Measurements from ENCODE around the gene MRPL55. TPM values are rescaled to one million over a fixed set of nuclear protein-coding genes. Genes with fewer than 3 reads are reported as not detected.

MRPL55 gene
- total RNA-seq, 1 donor from 2014 or later: 43.2 TPM

DNA sequence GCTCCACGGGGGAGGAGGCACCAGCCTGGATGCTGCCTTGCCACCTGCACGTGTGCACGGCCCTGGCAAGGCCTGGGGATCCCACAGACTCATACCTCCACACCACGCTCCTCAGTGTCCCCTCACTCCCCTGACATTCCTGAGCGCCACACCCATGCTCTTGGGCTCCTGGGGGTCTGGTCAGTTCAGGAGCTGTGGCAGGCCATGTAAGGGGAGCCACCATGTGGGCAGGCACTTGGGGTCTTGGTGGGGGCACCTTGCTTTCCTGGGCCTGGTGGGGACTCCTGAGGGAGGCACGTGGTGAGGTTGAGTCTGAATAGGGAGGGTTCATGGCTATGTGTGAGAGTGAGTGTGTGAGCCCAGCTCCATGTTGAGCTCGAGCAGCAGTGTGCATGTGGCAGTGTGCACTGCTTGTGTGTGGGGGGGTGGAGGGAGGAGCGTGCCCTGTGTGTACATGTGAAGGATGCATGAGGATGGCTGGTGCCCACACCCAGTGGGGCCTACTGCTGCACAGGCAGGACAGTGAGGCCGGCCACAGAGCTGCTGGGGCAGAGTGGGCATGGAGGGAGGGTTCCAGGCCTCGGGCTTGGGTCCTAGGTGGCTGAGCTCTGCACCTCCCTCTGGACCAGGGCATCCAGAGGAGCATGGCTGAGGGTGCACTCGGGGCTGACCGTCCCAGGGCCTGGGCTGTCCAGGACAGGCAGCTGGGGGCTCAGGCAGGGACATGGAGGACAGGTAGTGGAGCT lies 42.3 kb upstream of the MRPL55 start:
- Histone ChIP-seq H3K36me3 (ENCODE audit: control insufficient read depth, insufficient read depth, low read length) (peaks cover 10% of the 10 kb centered on the region), H3K27me3 (ENCODE audit: control insufficient read depth, insufficient read depth, low read length) (no peaks in the 10 kb centered on the region), H3K4me3 (ENCODE audit: low read depth, low read length) (no peak overlapping the region)
- TF ChIP-seq, protein P1, sequence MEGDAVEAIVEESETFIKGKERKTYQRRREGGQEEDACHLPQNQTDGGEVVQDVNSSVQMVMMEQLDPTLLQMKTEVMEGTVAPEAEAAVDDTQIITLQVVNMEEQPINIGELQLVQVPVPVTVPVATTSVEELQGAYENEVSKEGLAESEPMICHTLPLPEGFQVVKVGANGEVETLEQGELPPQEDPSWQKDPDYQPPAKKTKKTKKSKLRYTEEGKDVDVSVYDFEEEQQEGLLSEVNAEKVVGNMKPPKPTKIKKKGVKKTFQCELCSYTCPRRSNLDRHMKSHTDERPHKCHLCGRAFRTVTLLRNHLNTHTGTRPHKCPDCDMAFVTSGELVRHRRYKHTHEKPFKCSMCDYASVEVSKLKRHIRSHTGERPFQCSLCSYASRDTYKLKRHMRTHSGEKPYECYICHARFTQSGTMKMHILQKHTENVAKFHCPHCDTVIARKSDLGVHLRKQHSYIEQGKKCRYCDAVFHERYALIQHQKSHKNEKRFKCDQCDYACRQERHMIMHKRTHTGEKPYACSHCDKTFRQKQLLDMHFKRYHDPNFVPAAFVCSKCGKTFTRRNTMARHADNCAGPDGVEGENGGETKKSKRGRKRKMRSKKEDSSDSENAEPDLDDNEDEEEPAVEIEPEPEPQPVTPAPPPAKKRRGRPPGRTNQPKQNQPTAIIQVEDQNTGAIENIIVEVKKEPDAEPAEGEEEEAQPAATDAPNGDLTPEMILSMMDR (IDR thresholded peaks at IDR 0.05; ENCODE audit: insufficient read depth, low read length, severe bottlenecking): no peak
- FAIRE-seq (no peak), DNase-seq (ENCODE audit: low read depth) (no peak)

DNA sequence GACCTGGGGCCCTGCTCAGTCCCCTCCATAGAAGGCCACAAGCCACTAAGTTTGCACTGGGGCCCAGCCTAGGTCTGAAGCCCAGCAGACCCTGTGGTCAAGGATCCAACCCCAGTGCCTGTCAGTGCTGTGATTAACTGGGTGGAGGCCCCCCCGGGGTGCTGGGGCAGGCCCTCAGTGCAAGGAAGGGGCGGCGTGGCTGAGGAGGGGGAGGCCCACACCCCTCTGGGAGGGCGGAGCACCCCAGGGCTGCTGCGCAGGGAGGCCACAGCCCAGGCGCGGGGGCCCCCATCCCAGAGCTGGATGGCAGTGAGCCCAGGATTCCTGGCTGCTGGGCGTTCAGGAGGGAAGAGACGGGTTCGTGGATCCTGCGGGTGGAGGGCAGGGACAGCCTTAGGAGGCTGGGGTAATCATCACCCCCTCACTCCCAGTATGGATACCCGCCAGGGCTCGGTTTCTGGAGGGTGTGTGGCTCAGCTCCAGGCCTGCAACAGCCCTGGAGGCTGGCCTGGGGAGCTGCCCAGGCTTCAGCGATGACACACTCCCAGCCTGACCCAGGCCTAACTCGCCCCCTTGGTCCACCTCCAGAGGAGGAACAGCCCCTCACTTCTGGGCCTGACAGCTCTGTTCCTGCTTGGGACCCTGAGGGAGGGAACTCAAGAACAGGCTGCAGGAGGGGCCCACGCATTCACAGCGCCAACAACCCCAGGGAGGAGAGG lies 41.5 kb upstream of the MRPL55 start:
- H3K4me3 ChIP-seq (ENCODE audit: low read depth, low read length): no peak overlapping the region
- TF ChIP-seq, protein P1 (IDR thresholded peaks at IDR 0.05; ENCODE audit: insufficient read depth, low read length, severe bottlenecking): no peak

DNA sequence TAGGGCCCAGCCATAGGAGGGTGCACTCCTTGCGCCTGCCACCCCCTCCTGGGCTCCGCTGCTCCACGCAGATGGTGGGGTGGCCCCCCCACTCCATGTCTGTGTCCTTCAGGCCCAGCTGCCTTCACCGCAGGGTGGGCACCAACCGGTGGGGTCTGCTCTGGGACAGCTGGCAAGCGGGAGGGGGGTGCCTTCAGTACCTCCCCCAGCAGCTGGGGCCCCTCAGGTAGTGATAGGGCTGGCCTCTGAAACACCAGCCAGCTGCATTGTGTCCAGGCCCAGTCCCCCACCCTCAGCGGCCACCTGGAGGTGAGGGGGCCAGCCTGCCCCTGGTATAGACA lies 41.0 kb upstream of the MRPL55 start:
- DNase-seq (ENCODE audit: low read depth) (no peak), FAIRE-seq (no peak)
- Histone ChIP-seq H3K36me3 (ENCODE audit: control insufficient read depth, insufficient read depth, low read length) (peaks cover 17% of the 10 kb centered on the region), H3K4me3 (ENCODE audit: low read depth, low read length) (no peak overlapping the region), H3K27me3 (ENCODE audit: control insufficient read depth, insufficient read depth, low read length) (no peaks in the 10 kb centered on the region)
- TF ChIP-seq, protein P1 (IDR thresholded peaks at IDR 0.05; ENCODE audit: insufficient read depth, low read length, severe bottlenecking): no peak

More for the DNA sequence above, 41.5 kb upstream of the MRPL55 start:
- peaks cover 15% of the 10 kb centered on the region for H3K36me3 ChIP-seq (ENCODE audit: control insufficient read depth, insufficient read depth, low read length)
- no peaks in the 10 kb centered on the region for H3K27me3 ChIP-seq (ENCODE audit: control insufficient read depth, insufficient read depth, low read length)
- FAIRE-seq (no peak), DNase-seq (ENCODE audit: low read depth) (no peak)

DNA sequence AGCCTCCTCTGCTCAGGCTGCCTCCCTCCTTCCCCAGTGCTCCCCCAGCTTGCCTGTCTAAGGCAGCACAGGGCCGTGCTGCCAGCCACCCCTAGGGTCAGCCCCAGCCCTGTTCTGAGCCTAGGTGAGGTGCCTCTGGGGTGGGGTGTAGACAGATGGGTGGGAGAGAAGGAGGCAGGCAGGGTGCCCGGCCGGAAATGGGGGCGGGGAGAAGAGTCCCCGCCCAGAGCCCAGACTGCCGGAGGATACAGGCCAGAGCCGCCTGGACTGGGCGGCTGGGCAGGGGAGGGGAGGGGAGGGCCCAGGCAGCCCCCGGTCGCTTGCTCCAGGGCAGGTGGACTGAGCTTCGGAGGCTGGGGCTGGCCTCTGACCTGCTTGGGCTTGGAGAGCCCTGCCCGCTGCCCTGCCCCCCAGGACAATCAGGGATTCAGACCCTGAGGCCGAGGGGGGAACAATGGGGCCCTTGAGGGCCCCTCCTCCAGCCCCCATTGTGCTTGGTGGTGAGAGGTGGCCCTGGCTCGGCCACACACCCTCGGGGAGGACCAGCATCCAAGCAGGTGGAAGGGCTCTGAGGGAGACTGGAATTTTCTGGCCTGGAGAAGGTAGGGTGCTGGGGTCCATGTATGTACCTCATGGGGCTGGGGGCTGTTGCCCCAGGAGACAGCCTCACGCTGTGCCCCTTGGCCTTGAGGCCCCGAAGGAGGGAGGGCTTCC lies 40.5 kb upstream of the MRPL55 start, which contains the start of gene GJC2:
GJC2 (plus strand) TSS at position 525 of the 714 bp plus-strand sequence. CDS start 7,829 bp downstream, outside the sequence.
- no peak within 1 kb of the TSS for H3K4me3 ChIP-seq (ENCODE audit: low read depth, low read length)
- no peaks in the 10 kb centered on the region for H3K27me3 ChIP-seq (ENCODE audit: control insufficient read depth, insufficient read depth, low read length)
- TF ChIP-seq, protein P1 (IDR thresholded peaks at IDR 0.05; ENCODE audit: insufficient read depth, low read length, severe bottlenecking): no peak
- peaks cover 17% of the 10 kb centered on the region for H3K36me3 ChIP-seq (ENCODE audit: control insufficient read depth, insufficient read depth, low read length)
- FAIRE-seq (no peak), DNase-seq (ENCODE audit: low read depth) (peak; percentile 33)

DNA sequence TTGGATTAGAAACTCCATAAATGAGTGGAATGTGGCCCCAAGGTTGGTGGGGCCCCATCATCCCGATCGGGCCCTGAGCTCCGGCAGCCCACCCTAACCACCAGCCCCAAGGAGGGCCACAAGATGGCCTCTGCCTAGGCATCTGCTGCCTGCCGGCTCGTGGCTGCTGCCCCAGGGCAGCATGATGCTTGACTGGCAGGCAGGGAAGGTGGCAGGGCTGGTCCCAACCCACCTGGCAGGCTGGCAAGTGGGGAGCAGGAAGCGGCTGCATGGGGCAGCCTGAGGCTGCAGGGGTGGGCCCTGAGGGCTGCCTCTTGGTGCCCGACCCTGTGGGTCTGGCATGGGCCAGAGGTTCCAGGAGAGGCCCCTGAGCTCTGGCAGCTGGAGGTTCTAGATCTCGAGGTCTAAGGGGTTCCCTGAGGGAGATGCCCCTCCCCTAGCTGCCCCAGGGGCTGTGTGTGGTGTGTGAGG lies 39.9 kb upstream of the MRPL55 start:
- Histone ChIP-seq H3K27me3 (ENCODE audit: control insufficient read depth, insufficient read depth, low read length) (no peaks in the 10 kb centered on the region), H3K36me3 (ENCODE audit: control insufficient read depth, insufficient read depth, low read length) (peaks cover 20% of the 10 kb centered on the region), H3K4me3 (ENCODE audit: low read depth, low read length) (no peak overlapping the region)
- FAIRE-seq: no peak
- DNase-seq (ENCODE audit: low read depth): no peak
- TF ChIP-seq, protein P1 (IDR thresholded peaks at IDR 0.05; ENCODE audit: insufficient read depth, low read length, severe bottlenecking): no peak

All from bronchial epithelial cell (primary cell).